H9 (cell line): ENCODE data around the gene CD300LD. TPM values are rescaled to one million over a fixed set of nuclear protein-coding genes. Genes with fewer than 3 reads are reported as not detected.

Experiments
- DNase-seq: peaks from one replicate; pipeline ENCODE4 v3.0.0-alpha.2; 2017
- H2AFZ ChIP-seq: one replicate; pipeline ENCODE4 v1.6.1; 2013; ENCODE audit warnings: mild to moderate bottlenecking, low read length, control low read depth, moderate library complexity
- H2AK5ac ChIP-seq: 2 replicates; pipeline ENCODE4 v1.6.1; 2013; ENCODE audit warnings: low read length, control low read depth, mixed read lengths; ENCODE audit not compliant: insufficient read length
- H2BK120ac ChIP-seq: one replicate; pipeline ENCODE4 v1.6.1; 2013; ENCODE audit warnings: low read depth, mild to moderate bottlenecking, low read length, control low read depth, inconsistent platforms; ENCODE audit not compliant: poor library complexity, severe bottlenecking
- H2BK12ac ChIP-seq: 2 replicates; pipeline ENCODE4 v1.6.1; 2013; ENCODE audit warnings: low read length, control low read depth, mixed read lengths, low read depth; ENCODE audit not compliant: insufficient read length
- H2BK15ac ChIP-seq: 2 replicates; pipeline ENCODE4 v1.6.1; 2013; ENCODE audit warnings: low read depth, low read length, control low read depth
- H2BK20ac ChIP-seq: one replicate; pipeline ENCODE4 v1.6.1; 2013; ENCODE audit warnings: low read depth, mild to moderate bottlenecking, low read length, control low read depth, inconsistent platforms; ENCODE audit not compliant: poor library complexity, severe bottlenecking
- H2BK5ac ChIP-seq: 2 replicates; pipeline ENCODE4 v1.6.1; 2013; ENCODE audit warnings: low read length, control low read depth, mixed read lengths; ENCODE audit not compliant: insufficient read length
- H3K14ac ChIP-seq: 2 replicates; pipeline ENCODE4 v1.6.1; 2013; ENCODE audit warnings: low read length, control low read depth; ENCODE audit not compliant: insufficient read depth
- H3K18ac ChIP-seq: 2 replicates; pipeline ENCODE4 v1.6.1; 2013; ENCODE audit warnings: low read depth, mild to moderate bottlenecking, mixed read lengths, low read length, control low read depth; ENCODE audit not compliant: insufficient read length
- H3K23ac ChIP-seq: 2 replicates; pipeline ENCODE4 v1.6.1; 2013; ENCODE audit warnings: low read length, control low read depth, mixed read lengths, low read depth; ENCODE audit not compliant: insufficient read length
- H3K23me2 ChIP-seq: 2 replicates; pipeline ENCODE4 v1.6.1; 2013; ENCODE audit warnings: low read depth, mild to moderate bottlenecking, mixed read lengths, low read length, control low read depth; ENCODE audit not compliant: insufficient read length, poor library complexity, severe bottlenecking
- H3K27ac ChIP-seq: 2 replicates; pipeline ENCODE4 v1.5.1; 2013; ENCODE audit warnings: low read length, control low read depth, mixed read lengths, low read depth; ENCODE audit not compliant: insufficient read length
- H3K27me3 ChIP-seq: 2 replicates; pipeline ENCODE4 v1.6.1; 2013; ENCODE audit warnings: low read length, control low read depth, inconsistent platforms; ENCODE audit not compliant: insufficient read depth
- H3K4ac ChIP-seq: 2 replicates; pipeline ENCODE4 v1.6.1; 2013; ENCODE audit warnings: low read depth, mild to moderate bottlenecking, control low read depth, inconsistent platforms, low read length, moderate library complexity
- H3K4me1 ChIP-seq: 2 replicates; pipeline ENCODE4 v1.6.1; 2013; ENCODE audit warnings: low read length, control low read depth, inconsistent platforms; ENCODE audit not compliant: insufficient read depth
- H3K4me2 ChIP-seq: 2 replicates; pipeline ENCODE4 v1.6.1; 2013; ENCODE audit warnings: low read length, control low read depth, mixed read lengths; ENCODE audit not compliant: insufficient read length, insufficient read depth
- H3K56ac ChIP-seq: 2 replicates; pipeline ENCODE4 v1.6.1; 2013; ENCODE audit warnings: low read depth, mild to moderate bottlenecking, mixed read lengths, low read length, control low read depth; ENCODE audit not compliant: insufficient read length
- H3K79me1 ChIP-seq: 2 replicates; pipeline ENCODE4 v1.6.1; 2013; ENCODE audit warnings: low read depth, mild to moderate bottlenecking, moderate library complexity, low read length, control low read depth, inconsistent platforms; ENCODE audit not compliant: insufficient read depth, poor library complexity, severe bottlenecking
- H3K79me2 ChIP-seq: 2 replicates; pipeline ENCODE4 v1.6.1; 2013; ENCODE audit warnings: low read length, control low read depth, inconsistent platforms; ENCODE audit not compliant: insufficient read depth
- H3K9ac ChIP-seq: 2 replicates; pipeline ENCODE4 v1.6.1; 2013; ENCODE audit warnings: low read length, control low read depth, mixed read lengths; ENCODE audit not compliant: insufficient read length; ENCODE audit errors: extremely low read depth
- H3K9me3 ChIP-seq: one replicate; pipeline ENCODE4 v1.6.1; 2013; ENCODE audit warnings: low read depth, low read length, inconsistent platforms; ENCODE audit not compliant: control insufficient read depth
- H3T11ph ChIP-seq: one replicate; pipeline ENCODE4 v1.6.1; 2013; ENCODE audit warnings: mild to moderate bottlenecking, low read length, control low read depth, inconsistent platforms
- H4K20me1 ChIP-seq: one replicate; pipeline ENCODE4 v1.6.1; 2013; ENCODE audit not compliant: control insufficient read depth, insufficient read length, insufficient read depth
- H4K5ac ChIP-seq: 2 replicates; pipeline ENCODE4 v1.6.1; 2013; ENCODE audit warnings: low read depth, mild to moderate bottlenecking, mixed read lengths, low read length, control low read depth; ENCODE audit not compliant: insufficient read length
- H4K8ac ChIP-seq: replicated peaks from 2 replicates; pipeline ENCODE4 v1.6.1; 2013; ENCODE audit warnings: low read length, control low read depth, mixed read lengths, low read depth; ENCODE audit not compliant: insufficient read length
- H4K91ac ChIP-seq: 2 replicates; pipeline ENCODE4 v1.6.1; 2013; ENCODE audit warnings: low read depth, mild to moderate bottlenecking, moderate library complexity, mixed read lengths, low read length, control low read depth; ENCODE audit not compliant: insufficient read length
- H3K27ac Mint-ChIP-seq, 3 experiments: 2 replicates in 2 of 3; 3 replicates in 1 of 3; pipeline ENCODE4 v1.8.0; 2020 to 2021; ENCODE audit warnings: mixed read lengths in 3 of 3, mild to moderate bottlenecking in 1 of 3, moderate library complexity in 1 of 3
- H3K27me3 Mint-ChIP-seq: 2 replicates; pipeline ENCODE4 v1.8.0; 2021; ENCODE audit warnings: low read depth, mild to moderate bottlenecking, moderate library complexity, mixed read lengths
- H3K36me3 Mint-ChIP-seq, 3 experiments: 2 replicates in 2 of 3; 3 replicates in 1 of 3; pipeline ENCODE4 v1.8.0; 2020 to 2021; ENCODE audit warnings: low read depth in 3 of 3, mixed read lengths in 3 of 3; ENCODE audit not compliant: insufficient read depth in 1 of 3
- H3K4me1 Mint-ChIP-seq, 2 experiments: 2 replicates each; pipeline ENCODE4 v1.8.0; 2020; ENCODE audit warnings: mixed read lengths in 2 of 2
- H3K4me3 Mint-ChIP-seq, 2 experiments: 2 replicates in 1 of 2; 3 replicates in 1 of 2; pipeline ENCODE4 v1.8.0; 2020 to 2021; ENCODE audit warnings: mild to moderate bottlenecking in 2 of 2, mixed read lengths in 2 of 2, moderate library complexity in 1 of 2
- H3K9me3 Mint-ChIP-seq, 2 experiments: 2 replicates in 1 of 2; 3 replicates in 1 of 2; pipeline ENCODE4 v1.8.0; 2020; ENCODE audit warnings: mild to moderate bottlenecking in 2 of 2, mixed read lengths in 2 of 2, moderate library complexity in 1 of 2
- CTCF ChIP-seq: fragments of 200-600 bp; sonication (generic); conservative IDR thresholded peaks from 3 replicates; pipeline ENCODE4 v1.8.0; 2021; ENCODE audit warnings: antibody characterized with exemption, mild to moderate bottlenecking
- WGBS: extraction: QIAGEN DNeasy Blood & Tissue Kit; methylation state at CpG from one replicate; pipeline ENCODE4 v1.1.7; 2013; ENCODE audit warnings: missing lambda C conversion rate, low lambda C conversion rate, mixed read lengths; ENCODE audit not compliant: insufficient read length; ENCODE audit errors: extremely low coverage; 5-methylcytosine and 5-hydroxymethylcytosine counted together
- total RNA-seq: library from RNA; stranded (reverse); gene quantifications from 2 replicates; pipeline ENCODE4 v1.2.1, GENCODE V29; 2021

CD300LD gene
- total RNA-seq, 1 experiment from 2014 or later = not detected

GRCh38 chr17:74550602-74551001 is 41.5 kb downstream of the CD300LD start:
- DNase-seq = no peak
- Histone ChIP-seq H2BK5ac (no peak overlapping the region), H3K56ac (no peak overlapping the region), H3K4me2 (no peak overlapping the region), H3K79me2 (no peaks in the 10 kb centered on the region), H3K4me1 (no peaks in the 10 kb centered on the region), H3K23ac (no peak overlapping the region), H4K8ac (no peak overlapping the region), H3K18ac (no peak overlapping the region), H3K4ac (no peak overlapping the region), H3K9me3 (no peaks in the 10 kb centered on the region), H3T11ph (no peak overlapping the region), H2BK12ac (no peak overlapping the region), H4K20me1 (no peaks in the 10 kb centered on the region), H2AK5ac (no peak overlapping the region), H3K79me1 (no peaks in the 10 kb centered on the region), H2BK20ac (no peak overlapping the region), H2BK120ac (no peak overlapping the region), H3K14ac (no peak overlapping the region), H3K9ac (no peak overlapping the region), H4K91ac (no peak overlapping the region), H2BK15ac (no peak overlapping the region), H2AFZ (no peak overlapping the region), H3K23me2 (no peaks in the 10 kb centered on the region), H3K27me3 (no peaks in the 10 kb centered on the region), H4K5ac (no peak overlapping the region), H3K27ac (no peak overlapping the region)
- TF ChIP-seq CTCF = no peak
- Mint-ChIP-seq H3K4me3 (no peak overlapping the region; a peak in 1 of 5 replicates), H3K4me1 (no peaks in the 10 kb centered on the region), H3K27ac (no peak overlapping the region), H3K27me3 (peaks cover 21% of the 10 kb centered on the region), H3K36me3 (no peaks in the 10 kb centered on the region), H3K9me3 (peaks cover 0 to 2% of the 10 kb centered on the region in 2 experiments; a peak in 1 of 5 replicates)
- WGBS = no CpG with 5 or more reads among the region's 15 CpGs
